CD4-positive, alpha-beta T cell treated with Interferon alpha-2 for 1 hour (primary cell): ENCODE measurements around the gene SLC6A19.
A peak's percentile ranks its signal among the peaks of the same experiment; 100 is the strongest.

ENCODE experiments used
- DNase-seq, 2 donors: peaks; one replicate each; pipeline ENCODE4 v3.0.0-alpha.2; 2020 to 2022

Gene SLC6A19

GRCh38 chr5:1167361-1167727 lies 34.1 kb upstream of the SLC6A19 start:
- no peak for DNase-seq

- DNase-seq = peak; percentile 72
Observed at GRCh38 chr5:1167728-1168709, 33.4 kb upstream of the SLC6A19 start.

- DNase-seq = no peak
Observed at GRCh38 chr5:1168796-1169195, 32.6 kb upstream of the SLC6A19 start.

GRCh38 chr5:1169211-1170115 lies 31.9 kb upstream of the SLC6A19 start:
- DNase-seq = no peak

- DNase-seq = no peak
Observed at GRCh38 chr5:1171340-1171941, 30.0 kb upstream of the SLC6A19 start.

GRCh38 chr5:1172007-1172581 lies 29.3 kb upstream of the SLC6A19 start:
- no peak for DNase-seq

- DNase-seq = peak; percentile 35 to 56
Observed at GRCh38 chr5:1172670-1173404, 28.6 kb upstream of the SLC6A19 start.

GRCh38 chr5:1173485-1174070 lies 27.8 kb upstream of the SLC6A19 start:
- no peak for DNase-seq

GRCh38 chr5:1174122-1174936 lies 27.1 kb upstream of the SLC6A19 start:
- peak; percentile 15 to 28 for DNase-seq

GRCh38 chr5:1175015-1175414 lies 26.4 kb upstream of the SLC6A19 start:
- no peak for DNase-seq

- DNase-seq = no peak
Observed at GRCh38 chr5:1175801-1176472, 25.5 kb upstream of the SLC6A19 start.

GRCh38 chr5:1176473-1177391 lies 24.7 kb upstream of the SLC6A19 start:
- DNase-seq = no peak

GRCh38 chr5:1177826-1178528 lies 23.4 kb upstream of the SLC6A19 start:
- no peak for DNase-seq

GRCh38 chr5:1178529-1179382 lies 22.6 kb upstream of the SLC6A19 start:
- no peak for DNase-seq

GRCh38 chr5:1179383-1179715 lies 22.0 kb upstream of the SLC6A19 start:
- no peak for DNase-seq

- no peak for DNase-seq
Observed at GRCh38 chr5:1180096-1180495, 21.3 kb upstream of the SLC6A19 start.

- DNase-seq = no peak
Observed at GRCh38 chr5:1180841-1181271, 20.5 kb upstream of the SLC6A19 start.
